Activated CD4-positive, alpha-beta T cell treated with anti-CD3 and anti-CD28 coated beads for 1 hour (primary cell): ENCODE data around the gene ZNF571.
A peak's percentile ranks its signal among the peaks of the same experiment; 100 is the strongest.

ENCODE experiments used
- DNase-seq: peaks from one replicate; pipeline ENCODE4 v3.0.0-alpha.2; 2020

The ZNF571 gene

GRCh38 chr19:37594304-37594981 lies at the start of gene ZNF571, which contains the start of gene ZNF540:
ZNF571 (minus strand) TSS chr19:37594792; CDS start chr19:37586676, 8,116 bp downstream.
ZNF540 (plus strand) TSS chr19:37594876; CDS start chr19:37598448, 3,572 bp downstream.
- DNase-seq = peak; percentile 91

- no peak for DNase-seq
Measured at GRCh38 chr19:37635076-37636056, 40.8 kb upstream of the ZNF571 start.

- DNase-seq = peak; percentile 37
Measured at GRCh38 chr19:37594982-37595382, 390 bp upstream of the ZNF571 start.

GRCh38 chr19:37593996-37594303 lies 642 bp downstream of the ZNF571 start:
- DNase-seq = no peak

GRCh38 chr19:37583340-37583739 lies 11.3 kb downstream of the ZNF571 start:
- DNase-seq = no peak

GRCh38 chr19:37572203-37572602 lies 22.4 kb downstream of the ZNF571 start:
- DNase-seq = no peak

- DNase-seq = no peak
Measured at GRCh38 chr19:37565370-37565669, 29.3 kb downstream of the ZNF571 start.

GRCh38 chr19:37564624-37565369 lies 29.8 kb downstream of the ZNF571 start:
- no peak for DNase-seq

- DNase-seq = no peak
Measured at GRCh38 chr19:37563518-37563917, 31.1 kb downstream of the ZNF571 start.

- DNase-seq = peak; percentile 20
Measured at GRCh38 chr19:37551129-37551993, 43.2 kb downstream of the ZNF571 start.

GRCh38 chr19:37537391-37537947 lies 57.1 kb downstream of the ZNF571 start:
- DNase-seq = no peak

GRCh38 chr19:37519890-37520289 lies 74.7 kb downstream of the ZNF571 start:
- no peak for DNase-seq
